Measurements from ENCODE around the gene TMEM116. TPM values are rescaled to one million over a fixed set of nuclear protein-coding genes. Genes with fewer than 3 reads are reported as not detected.
"Not testable (repeated sequence)": the region's sequence is repeated elsewhere in the genome, so short reads cannot be mapped to it uniquely, and the experiment has no call there.

Gene TMEM116
- total RNA-seq, 1 donor from 2014 or later: 11.5 TPM

DNA sequence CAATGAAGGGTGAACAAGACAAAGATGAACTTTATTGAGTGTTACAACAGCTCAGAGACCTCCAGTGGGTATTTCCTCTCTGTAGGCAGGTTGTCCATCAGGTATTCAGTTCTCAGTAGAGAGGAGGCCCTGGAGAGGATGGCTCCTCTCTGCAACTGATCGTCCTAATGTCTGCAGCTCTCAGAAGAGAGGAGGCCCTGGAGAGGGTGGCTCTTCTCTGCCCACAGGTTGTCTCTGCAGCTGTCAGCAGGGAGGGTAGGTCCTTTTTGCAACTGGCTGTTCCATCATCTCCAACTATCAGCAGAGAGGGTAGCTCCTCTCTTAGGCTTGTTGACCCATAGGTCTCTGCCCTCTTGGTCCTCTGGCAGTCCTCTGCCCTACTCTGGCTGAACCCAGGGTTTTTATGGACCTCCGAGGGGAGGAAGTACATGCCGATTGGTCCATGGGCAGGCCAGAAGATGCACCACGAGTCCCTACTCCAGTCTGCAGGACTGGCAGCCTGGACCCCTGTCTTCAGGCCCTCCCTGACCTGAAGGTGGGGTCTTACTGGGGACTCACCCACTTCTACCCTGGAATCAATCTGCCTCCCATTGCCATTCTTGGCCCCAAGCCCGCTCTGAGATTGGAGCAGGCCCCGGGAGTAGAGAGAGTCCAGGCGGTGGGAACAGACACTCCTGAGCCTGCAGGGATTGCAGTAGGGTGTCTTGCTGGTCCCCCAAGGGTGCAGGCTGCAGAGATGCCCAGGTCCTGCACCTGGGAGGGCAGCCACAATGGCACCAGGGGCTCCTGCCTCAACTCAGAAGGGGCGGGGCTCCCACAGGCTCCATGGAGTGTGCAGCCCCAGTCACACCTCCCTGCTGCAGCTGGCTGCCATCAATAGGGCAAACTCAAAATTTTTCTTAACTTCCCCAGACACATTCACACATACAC lies 2.3 kb downstream of the TMEM116 start:
- no peak overlapping the region for H3K27ac ChIP-seq
- DNase-seq (ENCODE audit: extremely low spot score in 2 of 2): no peak
- TF ChIP-seq POLR2A (IDR thresholded peaks at IDR 0.05): no peak
- no peak for TF ChIP-seq POLR2AphosphoS5 (IDR thresholded peaks at IDR 0.05; ENCODE audit: insufficient read depth in 1 of 2, low read depth in 1 of 2)
- TF ChIP-seq, protein P1, sequence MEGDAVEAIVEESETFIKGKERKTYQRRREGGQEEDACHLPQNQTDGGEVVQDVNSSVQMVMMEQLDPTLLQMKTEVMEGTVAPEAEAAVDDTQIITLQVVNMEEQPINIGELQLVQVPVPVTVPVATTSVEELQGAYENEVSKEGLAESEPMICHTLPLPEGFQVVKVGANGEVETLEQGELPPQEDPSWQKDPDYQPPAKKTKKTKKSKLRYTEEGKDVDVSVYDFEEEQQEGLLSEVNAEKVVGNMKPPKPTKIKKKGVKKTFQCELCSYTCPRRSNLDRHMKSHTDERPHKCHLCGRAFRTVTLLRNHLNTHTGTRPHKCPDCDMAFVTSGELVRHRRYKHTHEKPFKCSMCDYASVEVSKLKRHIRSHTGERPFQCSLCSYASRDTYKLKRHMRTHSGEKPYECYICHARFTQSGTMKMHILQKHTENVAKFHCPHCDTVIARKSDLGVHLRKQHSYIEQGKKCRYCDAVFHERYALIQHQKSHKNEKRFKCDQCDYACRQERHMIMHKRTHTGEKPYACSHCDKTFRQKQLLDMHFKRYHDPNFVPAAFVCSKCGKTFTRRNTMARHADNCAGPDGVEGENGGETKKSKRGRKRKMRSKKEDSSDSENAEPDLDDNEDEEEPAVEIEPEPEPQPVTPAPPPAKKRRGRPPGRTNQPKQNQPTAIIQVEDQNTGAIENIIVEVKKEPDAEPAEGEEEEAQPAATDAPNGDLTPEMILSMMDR (IDR thresholded peaks at IDR 0.05): no peak
- no peaks in the 10 kb centered on the region for H3K27me3 ChIP-seq
- no peak overlapping the region for H3K4me3 ChIP-seq
- H3K4me1 ChIP-seq: peaks cover 48% of the 10 kb centered on the region
- H3K36me3 ChIP-seq: no peaks in the 10 kb centered on the region
- intact Hi-C loops (cut with DNase I): no loop called here
- H3K9me3 ChIP-seq: no peaks in the 10 kb centered on the region

- H3K4me3 ChIP-seq; intact Hi-C loops (cut with DNase I); H3K27me3 ChIP-seq; H3K9me3 ChIP-seq; H3K36me3 ChIP-seq; DNase-seq (ENCODE audit: extremely low spot score in 2 of 2); H3K27ac ChIP-seq: not testable (repeated sequence)
- H3K4me1 ChIP-seq: peaks cover 41% of the 10 kb centered on the region
Observed at GRCh38 chr12:112009596-112009995, 3.4 kb downstream of the TMEM116 start.

DNA sequence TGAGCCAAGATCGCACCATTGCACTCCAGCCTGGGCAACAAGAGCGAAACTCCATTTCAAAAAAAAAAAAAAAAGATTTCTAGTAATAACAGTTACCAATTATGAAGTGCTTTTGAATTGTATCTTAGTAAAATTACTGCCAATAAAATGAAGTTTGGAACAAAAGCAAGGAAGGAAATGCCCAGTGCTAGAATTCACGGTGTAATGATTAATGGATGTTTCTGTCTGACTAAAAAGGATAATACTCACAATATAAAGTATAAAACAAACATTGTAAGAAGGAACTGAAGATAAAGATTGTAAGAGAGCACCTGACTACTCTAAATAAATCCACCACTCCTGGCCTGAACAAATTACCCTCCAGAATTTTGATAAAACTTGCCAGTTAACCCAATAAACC lies 4.0 kb downstream of the TMEM116 start:
- intact Hi-C loops (cut with DNase I): no loop called here

GRCh38 chr12:112007945-112008344 lies 5.0 kb downstream of the TMEM116 start:
- Histone ChIP-seq H3K27me3 (no peaks in the 10 kb centered on the region), H3K4me3 (no peak overlapping the region), H3K27ac (no peak overlapping the region), H3K36me3 (no peaks in the 10 kb centered on the region), H3K4me1 (peaks cover 36% of the 10 kb centered on the region), H3K9me3 (no peaks in the 10 kb centered on the region)
- DNase-seq (ENCODE audit: extremely low spot score in 2 of 2): no peak
- intact Hi-C loops (cut with DNase I): no loop called here
- no peak for TF ChIP-seq POLR2AphosphoS5 (IDR thresholded peaks at IDR 0.05; ENCODE audit: insufficient read depth in 1 of 2, low read depth in 1 of 2)
- TF ChIP-seq POLR2A (IDR thresholded peaks at IDR 0.05): no peak
- TF ChIP-seq, protein P1 (IDR thresholded peaks at IDR 0.05): no peak

More for the DNA sequence above, 4.0 kb downstream of the TMEM116 start:
- DNase-seq (ENCODE audit: extremely low spot score in 2 of 2): no peak
- Histone ChIP-seq H3K4me1 (peaks cover 36% of the 10 kb centered on the region), H3K27me3 (no peaks in the 10 kb centered on the region), H3K4me3 (no peak overlapping the region), H3K27ac (no peak overlapping the region), H3K36me3 (no peaks in the 10 kb centered on the region), H3K9me3 (no peaks in the 10 kb centered on the region)
- TF ChIP-seq POLR2A (IDR thresholded peaks at IDR 0.05) (no peak), POLR2AphosphoS5 (IDR thresholded peaks at IDR 0.05; ENCODE audit: insufficient read depth in 1 of 2, low read depth in 1 of 2) (no peak)
- TF ChIP-seq, protein P1 (IDR thresholded peaks at IDR 0.05): no peak

DNA sequence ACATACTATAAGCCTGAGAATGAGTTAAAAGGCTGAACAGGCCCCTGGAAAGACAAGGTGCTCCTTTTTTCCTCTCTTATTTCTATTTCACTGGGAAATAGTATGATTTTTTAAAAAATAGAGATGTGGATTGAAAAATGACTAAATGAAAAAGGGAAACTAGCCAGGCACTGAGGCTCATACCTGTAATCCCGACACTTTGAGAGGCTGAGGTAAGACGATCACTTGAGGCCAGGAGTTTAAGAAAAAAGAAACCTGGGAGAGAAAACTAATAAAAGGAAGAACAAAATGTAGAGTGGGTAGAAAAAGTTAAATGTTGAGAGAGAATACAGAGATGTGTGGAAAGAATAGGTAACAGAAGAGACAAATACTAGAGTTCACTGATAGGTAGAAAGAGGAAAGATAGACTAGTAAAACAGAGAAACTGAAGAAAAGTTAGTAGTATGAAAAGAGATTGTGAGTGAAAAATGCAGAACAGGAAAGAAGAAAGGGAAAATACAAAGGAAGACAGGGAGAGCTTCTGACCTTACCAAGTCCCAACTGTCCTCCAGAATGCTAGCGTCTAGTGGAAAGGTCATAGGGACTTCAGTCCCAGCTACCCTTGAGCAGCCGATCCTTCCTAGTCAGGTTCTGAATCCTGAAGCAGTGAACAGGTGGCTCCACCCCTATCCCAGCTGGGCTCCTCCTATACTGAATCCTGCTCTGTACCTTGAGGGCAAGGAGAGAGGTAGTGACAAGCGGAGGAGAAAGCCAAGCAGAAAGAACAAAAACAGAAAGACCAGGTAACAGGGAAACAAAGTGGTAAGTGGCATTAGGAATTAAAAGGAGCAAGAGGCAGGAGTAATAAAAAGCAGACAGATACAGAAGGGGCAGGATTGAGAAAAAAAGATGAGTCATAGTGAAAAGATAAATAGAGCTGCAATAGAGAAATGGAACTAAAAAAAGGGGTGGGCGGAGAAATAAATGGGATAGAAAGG lies 7.3 kb downstream of the TMEM116 start:
- TF ChIP-seq POLR2AphosphoS5 (IDR thresholded peaks at IDR 0.05; ENCODE audit: insufficient read depth in 1 of 2, low read depth in 1 of 2) (no peak), POLR2A (IDR thresholded peaks at IDR 0.05) (no peak)
- TF ChIP-seq, protein P1 (IDR thresholded peaks at IDR 0.05): no peak
- no peak for DNase-seq (ENCODE audit: extremely low spot score in 2 of 2)
- Histone ChIP-seq H3K4me3 (no peak overlapping the region), H3K4me1 (peaks cover 18% of the 10 kb centered on the region), H3K9me3 (no peaks in the 10 kb centered on the region), H3K27ac (no peak overlapping the region), H3K36me3 (no peaks in the 10 kb centered on the region), H3K27me3 (no peaks in the 10 kb centered on the region)
- intact Hi-C loops (cut with DNase I): no loop called here
